ENCODE results near the gene FERMT2.
"Not testable (repeated sequence)": the region's sequence is repeated elsewhere in the genome, so short reads cannot be mapped to it uniquely, and the experiment has no call there.

The FERMT2 gene

GRCh38 chr14:52944254-52944653, 6.6 kb downstream of the FERMT2 start:
- no peak for DNase-seq (ENCODE audit: low read depth)

GRCh38 chr14:52939427-52939826, 11.4 kb downstream of the FERMT2 start:
- DNase-seq (ENCODE audit: low read depth) = no peak

GRCh38 chr14:52937869-52938268, 13.0 kb downstream of the FERMT2 start:
- no peak for DNase-seq (ENCODE audit: low read depth)

- DNase-seq (ENCODE audit: low read depth) = no peak
Measured at GRCh38 chr14:52937306-52937705, 13.5 kb downstream of the FERMT2 start.

GRCh38 chr14:52936437-52936836, 14.4 kb downstream of the FERMT2 start:
- no peak for DNase-seq (ENCODE audit: low read depth)

GRCh38 chr14:52935833-52936232, 15.0 kb downstream of the FERMT2 start:
- DNase-seq (ENCODE audit: low read depth) = no peak

- no peak for DNase-seq (ENCODE audit: low read depth)
Measured at GRCh38 chr14:52934762-52935161, 16.1 kb downstream of the FERMT2 start.

GRCh38 chr14:52929192-52929807, 21.6 kb downstream of the FERMT2 start:
- DNase-seq (ENCODE audit: low read depth) = no peak

GRCh38 chr14:52926953-52927352, 23.9 kb downstream of the FERMT2 start:
- peak; percentile 62 for DNase-seq (ENCODE audit: low read depth)

- DNase-seq (ENCODE audit: low read depth) = peak; percentile 24
Measured at GRCh38 chr14:52923902-52924575, 26.8 kb downstream of the FERMT2 start.

- peak; percentile 78 for DNase-seq (ENCODE audit: low read depth)
Measured at GRCh38 chr14:52922656-52923055, 28.2 kb downstream of the FERMT2 start.

GRCh38 chr14:52922059-52922458, 28.8 kb downstream of the FERMT2 start:
- no peak for DNase-seq (ENCODE audit: low read depth)

GRCh38 chr14:52920411-52920810, 30.4 kb downstream of the FERMT2 start:
- DNase-seq (ENCODE audit: low read depth) = not testable (repeated sequence)

- no peak for DNase-seq (ENCODE audit: low read depth)
Measured at GRCh38 chr14:52919971-52920370, 30.9 kb downstream of the FERMT2 start.

GRCh38 chr14:52918486-52918885, 32.4 kb downstream of the FERMT2 start:
- peak; percentile 93 for DNase-seq (ENCODE audit: low read depth)

GRCh38 chr14:52917735-52918134, 33.1 kb downstream of the FERMT2 start:
- DNase-seq (ENCODE audit: low read depth) = no peak

- DNase-seq (ENCODE audit: low read depth) = no peak
Measured at GRCh38 chr14:52914295-52914694, 36.6 kb downstream of the FERMT2 start.

- DNase-seq (ENCODE audit: low read depth) = no peak
Measured at GRCh38 chr14:52913271-52913670, 37.6 kb downstream of the FERMT2 start.

GRCh38 chr14:52911904-52912303, 38.9 kb downstream of the FERMT2 start:
- DNase-seq (ENCODE audit: low read depth) = no peak

GRCh38 chr14:52910572-52910971, 40.3 kb downstream of the FERMT2 start:
- DNase-seq (ENCODE audit: low read depth) = no peak

- DNase-seq (ENCODE audit: low read depth) = no peak
Measured at GRCh38 chr14:52907949-52908348, 42.9 kb downstream of the FERMT2 start.

GRCh38 chr14:52906141-52906601, 44.7 kb downstream of the FERMT2 start:
- DNase-seq (ENCODE audit: low read depth) = peak; percentile 96

GRCh38 chr14:52902971-52903619, 47.8 kb downstream of the FERMT2 start:
- DNase-seq (ENCODE audit: low read depth) = peak; percentile 62
